HepG2 (cell line): Measurements from ENCODE around the gene ZNF772. TPM values are rescaled to one million over a fixed set of nuclear protein-coding genes. Genes with fewer than 3 reads are reported as not detected.

Experiments
- ARID2 ChIP-seq: sonication (generic); formaldehyde crosslinking; IDR thresholded peaks from 2 replicates; pipeline ENCODE4 v1.8.1; 2022; ENCODE audit warnings: mild to moderate bottlenecking, missing genetic modification reagents, borderline replicate concordance
- ARNTL ChIP-seq: sonication (generic); formaldehyde crosslinking; IDR thresholded peaks from 2 replicates; pipeline ENCODE4 v1.4.0; 2020; ENCODE audit warnings: mild to moderate bottlenecking, missing genetic modification reagents
- ATRX ChIP-seq: sonication (generic); formaldehyde crosslinking; IDR thresholded peaks from 2 replicates; pipeline ENCODE4 v1.4.0; 2020; ENCODE audit warnings: missing genetic modification reagents, borderline replicate concordance
- HINFP ChIP-seq: sonication (generic); formaldehyde crosslinking; IDR thresholded peaks from 2 replicates; pipeline ENCODE4 v1.4.0; 2020; ENCODE audit warnings: low read depth, mild to moderate bottlenecking, missing genetic modification reagents
- HMGXB3 ChIP-seq: sonication (generic); formaldehyde crosslinking; IDR thresholded peaks from 2 replicates; pipeline ENCODE4 v1.4.0; 2020; ENCODE audit warnings: missing genetic modification reagents, borderline replicate concordance
- ISL2 ChIP-seq: sonication (generic); formaldehyde crosslinking; IDR thresholded peaks from 2 replicates; pipeline ENCODE4 v1.5.0; 2020; ENCODE audit warnings: missing genetic modification reagents
- LBX2 ChIP-seq: sonication (generic); formaldehyde crosslinking; IDR thresholded peaks from 2 replicates; pipeline ENCODE4 v1.5.0; 2020; ENCODE audit warnings: missing genetic modification reagents, mild to moderate bottlenecking, borderline replicate concordance
- MTA1 ChIP-seq: sonication (generic); formaldehyde crosslinking; IDR thresholded peaks from 2 replicates; pipeline ENCODE4 v1.4.0; 2020; ENCODE audit warnings: missing genetic modification reagents, mild to moderate bottlenecking, borderline replicate concordance
- NFE2L1 ChIP-seq: sonication (generic); formaldehyde crosslinking; IDR thresholded peaks from 2 replicates; pipeline ENCODE4 v1.4.0; 2020; ENCODE audit warnings: missing genetic modification reagents, mild to moderate bottlenecking, borderline replicate concordance
- NFIC ChIP-seq: IDR thresholded peaks from 2 replicates; pipeline ENCODE4 v1.6.1; 2012; ENCODE audit warnings: mild to moderate bottlenecking, low read length, inconsistent platforms
- RAD51 ChIP-seq: fragments of 450-650 bp; IDR thresholded peaks from 2 replicates; pipeline ENCODE4 v1.6.1; 2016; ENCODE audit warnings: borderline replicate concordance
- RXRA ChIP-seq: sonication (generic); formaldehyde crosslinking; IDR thresholded peaks from 2 replicates; pipeline ENCODE4 v1.5.1; 2020; ENCODE audit warnings: missing genetic modification reagents
- SIN3A ChIP-seq: IDR thresholded peaks from 2 replicates; pipeline ENCODE4 v1.6.1; 2011; ENCODE audit warnings: low read depth, mild to moderate bottlenecking, control low read depth, low read length, borderline replicate concordance
- TBL1XR1 ChIP-seq: fragments of 150-350 bp; IDR thresholded peaks from 2 replicates; pipeline ENCODE4 v1.6.1; 2014; ENCODE audit warnings: borderline replicate concordance, low read length; ENCODE audit not compliant: partially characterized antibody
- TFDP2 ChIP-seq: sonication (generic); formaldehyde crosslinking; IDR thresholded peaks from 2 replicates; pipeline ENCODE4 v1.4.0; 2020; ENCODE audit warnings: missing genetic modification reagents
- ZBTB46 ChIP-seq: sonication (generic); formaldehyde crosslinking; IDR thresholded peaks from 2 replicates; pipeline ENCODE4 v1.4.0; 2020; ENCODE audit warnings: mild to moderate bottlenecking, missing genetic modification reagents, borderline replicate concordance
- ZNF362 ChIP-seq: sonication (generic); formaldehyde crosslinking; IDR thresholded peaks from 2 replicates; pipeline ENCODE4 v1.4.0; 2020; ENCODE audit warnings: missing genetic modification reagents, mild to moderate bottlenecking, borderline replicate concordance
- ZNF883 ChIP-seq: sonication (generic); formaldehyde crosslinking; IDR thresholded peaks from 2 replicates; pipeline ENCODE4 v1.5.1; 2020; ENCODE audit warnings: mild to moderate bottlenecking, missing genetic modification reagents; ENCODE audit errors: not compliant biosample characterization
- polyA plus RNA-seq, 8 experiments: library from polyadenylated mRNA; depleted of rRNA in 3 of 8; stranded (reverse) in 7 of 8; unstranded in 1 of 8; fragments of >200 nt; fragmentation: Illumina TruSeq in 4 of 8; extraction: Trizol in 4 of 8; gene quantifications; 2 replicates each; pipeline versions ENCODE4 v1.2.1 to v1.2.3, GENCODE V29; 2011 to 2016; ENCODE audit warnings: low read depth in 4 of 8, missing spikeins in 1 of 8, mixed read lengths in 1 of 8; ENCODE audit not compliant: insufficient read depth in 1 of 8
- total RNA-seq, 5 experiments: library from RNA; depleted of rRNA; stranded (reverse); fragments of >200 nt; fragmentation: Illumina TruSeq; extraction: Trizol; gene quantifications; 2 replicates each; pipeline ENCODE4 v1.2.3, GENCODE V29; 2016; ENCODE audit warnings: low read depth in 1 of 5

The ZNF772 gene
- total and polyA plus RNA-seq, 2 of the 13 experiments (the other 11 are each of a cell fraction or from before 2014, with no cell fraction given): 3.1 to 17.2 TPM

- TF ChIP-seq ZBTB46 (CRISPR knock-in tag) (no peak), ARID2 (CRISPR knock-in tag) (no peak), MTA1 (CRISPR knock-in tag) (no peak), TBL1XR1 (no peak), ISL2 (CRISPR knock-in tag) (no peak), ZNF362 (no peak), SIN3A (peak; percentile 80; the same call in 1 of the 2 replicates), HINFP (CRISPR knock-in tag) (no peak), HMGXB3 (peak; percentile 80), ATRX (CRISPR knock-in tag) (no peak), RAD51 (no peak), NFE2L1 (no peak), ZNF883 (CRISPR knock-in tag) (peak; percentile 40), TFDP2 (CRISPR knock-in tag) (peak; percentile 64), RXRA (CRISPR knock-in tag) (no peak), ARNTL (CRISPR knock-in tag) (no peak), LBX2 (no peak), NFIC (no peak)
These were observed at the start of gene ZNF772 (continued) for GRCh38 chr19:57477191-57478008.
